ENCODE results near the gene DBT.

DNA sequence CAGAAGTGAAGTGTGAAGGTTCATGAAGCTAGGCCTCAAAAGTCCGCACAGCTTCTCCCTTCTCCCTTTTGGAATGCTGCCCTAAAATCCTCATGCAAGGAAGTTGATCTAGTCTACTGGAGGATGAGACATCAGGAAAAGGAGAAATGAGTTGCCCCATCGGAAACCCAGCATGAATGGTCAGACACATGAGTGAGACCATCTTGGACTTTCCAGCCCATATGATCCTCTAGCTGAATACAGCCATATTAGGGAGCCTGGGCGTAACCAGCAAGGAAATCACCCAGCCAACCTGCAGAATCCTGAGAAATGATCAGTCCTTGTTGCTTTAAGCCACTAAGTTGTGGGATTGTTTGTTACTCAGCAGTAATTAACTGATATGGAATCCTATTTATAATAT lies 12.5 kb downstream of the DBT start:
- TF ChIP-seq, protein P1, sequence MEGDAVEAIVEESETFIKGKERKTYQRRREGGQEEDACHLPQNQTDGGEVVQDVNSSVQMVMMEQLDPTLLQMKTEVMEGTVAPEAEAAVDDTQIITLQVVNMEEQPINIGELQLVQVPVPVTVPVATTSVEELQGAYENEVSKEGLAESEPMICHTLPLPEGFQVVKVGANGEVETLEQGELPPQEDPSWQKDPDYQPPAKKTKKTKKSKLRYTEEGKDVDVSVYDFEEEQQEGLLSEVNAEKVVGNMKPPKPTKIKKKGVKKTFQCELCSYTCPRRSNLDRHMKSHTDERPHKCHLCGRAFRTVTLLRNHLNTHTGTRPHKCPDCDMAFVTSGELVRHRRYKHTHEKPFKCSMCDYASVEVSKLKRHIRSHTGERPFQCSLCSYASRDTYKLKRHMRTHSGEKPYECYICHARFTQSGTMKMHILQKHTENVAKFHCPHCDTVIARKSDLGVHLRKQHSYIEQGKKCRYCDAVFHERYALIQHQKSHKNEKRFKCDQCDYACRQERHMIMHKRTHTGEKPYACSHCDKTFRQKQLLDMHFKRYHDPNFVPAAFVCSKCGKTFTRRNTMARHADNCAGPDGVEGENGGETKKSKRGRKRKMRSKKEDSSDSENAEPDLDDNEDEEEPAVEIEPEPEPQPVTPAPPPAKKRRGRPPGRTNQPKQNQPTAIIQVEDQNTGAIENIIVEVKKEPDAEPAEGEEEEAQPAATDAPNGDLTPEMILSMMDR (optimal IDR thresholded peaks at IDR 0.05 in 1 of 3, IDR thresholded peaks at IDR 0.05 in 1 of 3, conservative IDR thresholded peaks at IDR 0.05 in 1 of 3; ENCODE audit: extremely low read depth in 1 of 3, insufficient read depth in 2 of 3, low read length in 3 of 3), result no peak
- TF ChIP-seq EZH2 (IDR thresholded peaks at IDR 0.05; ENCODE audit: low read length), result no peak

All from keratinocyte (primary cell).